Subcutaneous adipose tissue (tissue), 4 donors: Measurements from ENCODE around the gene NFATC1. TPM values are rescaled to one million over a fixed set of nuclear protein-coding genes. Genes with fewer than 3 reads are reported as not detected.

Experiments used
- total RNA-seq, 4 donors: library from RNA; depleted of rRNA; stranded (reverse); fragments of >200 nt; gene quantifications; one replicate each; pipeline ENCODE4 v1.1.0, GENCODE V29; 2016
- TF ChIP-seq, protein P1 (sequence below): fragments of 450-650 bp; IDR thresholded peaks from one replicate; pipeline ENCODE4 v1.5.1; 2016; ENCODE audit warnings: low read depth, mild to moderate bottlenecking, control low read depth, antibody characterized with exemption, moderate library complexity

The NFATC1 gene
- total RNA-seq, 4 donors from 2014 or later: 9.8 to 17.2 (median 11.5) TPM

DNA sequence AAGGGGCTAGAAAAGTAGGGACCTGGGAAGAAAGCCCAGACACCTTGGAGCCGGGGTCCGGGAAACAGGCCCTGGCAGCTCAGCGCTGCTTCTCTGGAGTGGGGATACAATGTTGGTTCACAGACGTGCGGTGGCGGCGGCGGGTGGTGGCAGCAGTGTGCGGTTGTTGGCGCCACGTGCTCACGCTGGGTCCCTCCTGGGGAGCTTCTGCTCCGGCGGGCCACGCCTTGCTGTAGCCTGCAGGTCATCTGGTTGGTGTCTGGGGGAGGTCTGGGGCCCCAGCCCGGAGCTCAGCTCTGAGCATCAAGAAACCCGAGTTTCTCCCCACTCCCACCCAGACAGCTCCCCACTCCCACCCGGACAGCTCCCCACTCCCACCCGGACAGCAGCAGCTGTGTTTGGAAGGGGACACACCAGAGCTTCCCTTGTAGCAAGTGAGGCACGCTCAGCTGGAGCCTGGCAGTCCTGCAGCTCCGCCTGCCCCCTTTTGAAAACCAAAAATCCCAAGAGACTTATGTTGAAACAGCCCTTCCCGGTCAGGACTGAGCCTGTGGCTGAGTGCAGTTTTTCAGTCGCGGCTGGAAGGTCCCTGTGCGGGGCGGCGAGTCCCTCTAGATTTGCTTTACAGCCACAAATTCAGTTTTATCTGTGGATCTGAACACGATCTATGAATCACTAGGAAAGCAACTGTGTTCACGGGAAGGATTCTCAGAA, 46.9 kb downstream of the NFATC1 start:
- TF ChIP-seq, protein P1, sequence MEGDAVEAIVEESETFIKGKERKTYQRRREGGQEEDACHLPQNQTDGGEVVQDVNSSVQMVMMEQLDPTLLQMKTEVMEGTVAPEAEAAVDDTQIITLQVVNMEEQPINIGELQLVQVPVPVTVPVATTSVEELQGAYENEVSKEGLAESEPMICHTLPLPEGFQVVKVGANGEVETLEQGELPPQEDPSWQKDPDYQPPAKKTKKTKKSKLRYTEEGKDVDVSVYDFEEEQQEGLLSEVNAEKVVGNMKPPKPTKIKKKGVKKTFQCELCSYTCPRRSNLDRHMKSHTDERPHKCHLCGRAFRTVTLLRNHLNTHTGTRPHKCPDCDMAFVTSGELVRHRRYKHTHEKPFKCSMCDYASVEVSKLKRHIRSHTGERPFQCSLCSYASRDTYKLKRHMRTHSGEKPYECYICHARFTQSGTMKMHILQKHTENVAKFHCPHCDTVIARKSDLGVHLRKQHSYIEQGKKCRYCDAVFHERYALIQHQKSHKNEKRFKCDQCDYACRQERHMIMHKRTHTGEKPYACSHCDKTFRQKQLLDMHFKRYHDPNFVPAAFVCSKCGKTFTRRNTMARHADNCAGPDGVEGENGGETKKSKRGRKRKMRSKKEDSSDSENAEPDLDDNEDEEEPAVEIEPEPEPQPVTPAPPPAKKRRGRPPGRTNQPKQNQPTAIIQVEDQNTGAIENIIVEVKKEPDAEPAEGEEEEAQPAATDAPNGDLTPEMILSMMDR: no peak

GRCh38 chr18:79445221-79445620, 49.5 kb downstream of the NFATC1 start:
- TF ChIP-seq, protein P1: no peak

DNA sequence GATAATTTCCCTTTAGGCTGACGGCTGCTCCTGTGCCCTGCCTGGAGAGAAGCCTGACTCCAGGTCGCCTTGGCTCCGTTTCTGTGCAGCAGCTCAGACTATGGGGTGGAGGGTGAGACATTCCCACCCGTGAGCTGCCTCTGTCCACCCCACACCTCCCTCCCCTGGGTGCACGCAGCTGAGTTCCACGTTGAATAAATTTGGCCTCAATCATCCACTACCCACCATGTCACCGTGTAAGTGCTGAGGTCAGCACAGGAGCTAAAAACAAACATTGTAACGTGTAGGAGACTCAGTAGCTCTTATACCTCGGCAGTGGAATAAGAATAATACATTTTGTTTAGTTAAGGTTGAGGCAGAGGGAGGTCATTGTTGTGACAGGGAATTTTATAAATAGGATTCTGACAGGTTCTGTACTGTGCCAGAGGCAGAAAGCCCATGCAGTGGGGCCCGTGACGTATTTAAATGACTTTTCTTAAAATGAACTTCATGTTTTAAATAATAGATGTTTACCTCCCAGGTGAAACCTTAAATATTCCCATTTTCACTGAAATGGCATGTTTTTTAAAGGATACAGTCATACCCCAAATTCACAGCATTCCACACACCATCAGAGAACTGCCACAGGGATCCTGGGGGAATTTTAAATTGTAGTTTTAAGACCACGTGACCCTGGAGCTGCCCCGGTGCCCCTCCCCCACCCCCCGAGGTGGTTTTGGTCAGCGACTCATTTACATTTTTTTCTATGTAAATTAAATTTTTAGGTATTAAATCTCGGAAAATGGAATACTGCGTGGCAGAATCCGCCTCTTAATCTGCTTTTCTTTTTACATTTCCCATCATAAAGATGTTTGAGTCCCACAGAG, 50.2 kb downstream of the NFATC1 start:
- TF ChIP-seq, protein P1: no peak

GRCh38 chr18:79446931-79447330, 51.2 kb downstream of the NFATC1 start:
- TF ChIP-seq, protein P1: no peak

DNA sequence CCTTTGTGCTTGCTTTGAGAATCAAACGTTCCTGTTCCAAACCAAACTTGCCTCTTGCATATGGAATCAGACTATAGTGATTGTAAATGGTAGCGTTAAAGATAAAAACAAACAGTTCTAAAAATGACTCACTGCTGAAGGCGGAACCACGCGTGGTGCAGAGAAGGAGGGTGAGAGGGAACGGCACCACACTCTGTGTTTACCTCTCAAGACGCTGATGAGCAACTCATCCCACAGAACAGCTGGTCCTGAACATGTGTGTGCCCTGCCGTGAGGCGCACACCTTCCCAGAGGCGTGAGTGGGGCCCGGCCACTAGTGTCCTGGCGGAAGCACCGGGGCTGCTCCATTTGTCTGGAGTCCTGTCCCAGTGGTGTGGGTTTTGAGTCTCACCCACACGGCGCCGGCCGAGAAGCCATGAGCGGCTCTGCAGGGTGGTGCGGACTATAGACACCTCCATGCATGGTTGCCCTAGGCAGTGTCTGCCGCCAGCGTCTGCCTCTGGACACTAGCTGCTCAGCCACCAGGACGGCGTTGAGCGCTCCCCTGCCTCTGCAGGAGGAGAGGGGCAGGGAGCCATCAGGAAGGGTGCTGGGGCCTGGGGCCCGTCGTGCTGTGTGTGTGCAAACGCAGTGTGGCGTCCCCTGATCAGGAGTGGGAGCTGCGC, 52.1 kb downstream of the NFATC1 start:
- TF ChIP-seq, protein P1: no peak

GRCh38 chr18:79448621-79449020, 52.9 kb downstream of the NFATC1 start:
- TF ChIP-seq, protein P1: no peak
